Fibroblast of gingiva (primary cell): Measurements from ENCODE around the gene PHF21A.
A peak's percentile ranks its signal among the peaks of the same experiment; 100 is the strongest.
"Not testable (repeated sequence)": the region's sequence is repeated elsewhere in the genome, so short reads cannot be mapped to it uniquely, and the experiment has no call there.

Experiments
- DNase-seq: peaks from one replicate; pipeline ENCODE4 v3.0.0-alpha.2; 2011; ENCODE audit warnings: low read depth

The PHF21A gene

DNA sequence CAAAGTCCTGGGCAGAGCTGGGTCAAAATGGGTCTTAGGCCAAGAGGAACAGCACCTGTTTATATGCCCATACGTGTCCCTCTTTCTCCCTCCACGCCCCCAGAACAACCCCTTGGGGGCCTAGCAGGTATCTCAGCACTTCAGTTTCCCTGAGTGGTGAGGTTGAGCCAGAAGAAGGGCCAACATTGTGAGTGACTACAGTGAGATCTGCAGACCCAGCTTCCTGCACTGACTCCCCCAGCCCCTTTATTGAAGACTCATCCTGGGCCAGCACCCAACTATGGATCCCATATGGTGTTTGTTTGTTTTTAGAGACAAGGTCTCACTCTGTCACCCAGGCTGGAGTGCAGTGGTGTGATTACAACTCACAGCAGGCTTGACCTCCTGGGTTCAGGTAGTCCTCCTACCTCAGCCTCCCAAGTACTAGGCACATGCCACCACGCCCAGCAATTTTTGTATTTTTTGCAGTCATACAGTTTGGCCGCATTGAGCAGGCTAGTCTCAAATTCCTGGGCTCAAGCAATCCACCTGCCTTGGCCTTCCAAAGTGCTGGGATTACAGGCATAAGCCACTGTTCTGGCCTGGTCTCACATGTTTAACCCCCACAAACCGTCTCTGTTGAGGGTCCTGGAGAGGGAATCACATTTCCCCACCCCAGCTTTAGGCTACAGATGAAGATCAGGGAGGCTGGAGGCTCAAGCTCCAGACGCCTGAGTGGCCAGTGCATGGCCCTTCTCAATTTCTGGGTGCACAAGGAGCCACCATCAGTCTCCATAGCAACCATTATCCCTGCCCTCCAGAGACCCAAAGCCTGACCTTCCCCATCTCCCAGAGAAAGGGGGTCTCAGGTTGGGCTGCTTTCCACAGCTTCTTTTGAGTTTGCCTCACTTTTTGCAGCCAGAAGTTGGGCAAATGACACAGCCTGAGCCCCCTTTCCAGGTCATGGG, 200.4 kb downstream of the PHF21A start:
- no peak for DNase-seq

DNA sequence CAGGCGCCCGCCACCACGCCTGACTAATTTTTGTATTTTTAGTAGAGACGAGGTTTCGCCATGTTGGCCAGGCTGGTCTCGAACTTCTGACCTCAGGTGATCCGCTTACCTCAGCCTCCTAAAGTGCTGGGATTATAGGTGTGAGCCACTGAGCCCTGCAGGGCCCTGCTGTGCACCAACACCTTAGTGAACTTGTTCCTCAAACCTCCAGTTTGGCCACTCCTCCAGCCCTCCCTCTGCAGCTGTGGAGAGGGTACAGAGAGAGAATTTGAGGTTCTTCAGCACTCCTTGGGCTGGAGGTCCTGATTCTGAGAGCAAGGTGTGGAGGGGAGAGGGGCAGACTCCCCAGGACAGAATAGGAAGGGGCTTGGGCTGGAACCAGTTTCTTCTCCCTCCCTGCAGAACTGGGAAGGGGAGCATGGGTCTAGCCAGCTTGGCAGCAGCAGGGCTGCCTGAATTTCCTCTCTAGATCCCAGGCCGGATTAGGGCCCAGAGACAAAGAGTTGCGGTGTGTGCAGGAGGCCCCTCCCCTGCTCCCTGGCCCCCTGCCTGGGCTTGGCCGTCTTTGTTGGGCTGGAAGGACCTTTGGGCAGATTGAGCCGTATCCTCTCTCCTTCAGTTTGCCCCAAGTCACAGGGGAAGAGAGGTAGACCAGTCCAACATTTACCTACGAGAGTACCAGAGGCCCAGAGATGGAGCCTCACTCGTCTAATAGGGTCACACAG, 201.3 kb downstream of the PHF21A start:
- no peak for DNase-seq

DNA sequence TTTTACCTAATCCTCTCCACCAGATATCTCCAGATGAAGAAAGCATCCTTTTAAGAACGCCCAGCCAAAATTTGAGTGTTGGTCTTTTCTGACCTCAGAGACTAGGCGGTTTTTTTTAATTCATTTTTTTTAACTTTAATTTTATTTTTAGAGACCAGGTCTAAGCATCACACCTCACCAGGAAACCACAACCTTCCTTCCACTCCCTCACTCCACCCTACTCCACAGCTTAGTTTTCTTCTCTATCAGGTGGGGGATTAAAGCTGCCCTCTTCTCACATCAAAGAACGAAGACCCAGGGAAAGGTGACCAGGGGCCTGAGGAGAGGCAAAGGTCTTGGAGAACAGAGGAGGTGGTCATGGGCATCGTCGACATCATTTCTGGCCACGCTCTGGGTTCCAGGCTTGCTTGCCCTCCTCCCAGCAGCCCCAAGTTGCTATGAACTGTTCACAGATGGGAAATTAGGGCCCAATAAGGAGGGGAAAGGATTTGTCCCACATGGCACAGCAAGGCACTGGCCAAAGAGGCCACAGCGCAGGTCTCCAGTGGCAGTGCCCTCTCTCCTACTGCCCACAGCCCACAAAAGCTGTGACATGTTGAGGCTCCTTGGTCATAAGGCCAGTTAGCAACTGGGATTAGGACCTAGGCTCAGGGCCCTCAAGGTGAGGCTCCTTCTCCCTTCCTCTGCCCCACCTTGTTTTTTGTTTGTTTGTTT, 202.1 kb downstream of the PHF21A start:
- DNase-seq: no peak

DNA sequence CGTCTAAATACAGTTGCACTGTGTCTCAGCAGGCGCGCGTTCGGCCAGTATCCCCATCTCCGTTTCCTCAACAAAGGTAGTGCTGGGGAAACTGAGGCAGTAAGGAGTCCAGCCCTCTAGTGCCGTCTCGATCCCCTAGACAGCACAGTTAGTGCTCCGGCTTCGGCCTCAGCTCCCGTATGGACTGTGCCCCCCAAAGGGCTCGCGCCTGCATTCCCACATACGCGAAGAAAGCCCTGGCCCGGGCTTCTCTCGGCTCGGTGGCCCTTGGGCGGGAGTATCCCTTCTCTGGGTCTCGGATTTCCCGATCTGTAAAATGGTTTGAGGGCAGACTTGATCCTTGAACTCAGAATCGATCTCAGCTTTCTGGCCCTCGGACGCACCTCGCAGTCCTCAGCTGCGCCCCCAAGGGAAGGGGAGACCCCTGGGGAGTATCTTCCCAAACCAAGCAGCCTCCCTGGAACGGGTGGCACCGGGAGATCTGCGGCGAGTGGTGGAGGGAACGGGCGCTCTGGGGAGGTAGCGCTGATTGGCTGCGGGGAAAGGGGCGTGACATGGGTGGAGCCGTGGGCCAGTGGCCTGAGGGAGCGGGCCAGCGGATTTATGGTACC, 202.8 kb downstream of the PHF21A start:
- DNase-seq: peak; percentile 62

DNA sequence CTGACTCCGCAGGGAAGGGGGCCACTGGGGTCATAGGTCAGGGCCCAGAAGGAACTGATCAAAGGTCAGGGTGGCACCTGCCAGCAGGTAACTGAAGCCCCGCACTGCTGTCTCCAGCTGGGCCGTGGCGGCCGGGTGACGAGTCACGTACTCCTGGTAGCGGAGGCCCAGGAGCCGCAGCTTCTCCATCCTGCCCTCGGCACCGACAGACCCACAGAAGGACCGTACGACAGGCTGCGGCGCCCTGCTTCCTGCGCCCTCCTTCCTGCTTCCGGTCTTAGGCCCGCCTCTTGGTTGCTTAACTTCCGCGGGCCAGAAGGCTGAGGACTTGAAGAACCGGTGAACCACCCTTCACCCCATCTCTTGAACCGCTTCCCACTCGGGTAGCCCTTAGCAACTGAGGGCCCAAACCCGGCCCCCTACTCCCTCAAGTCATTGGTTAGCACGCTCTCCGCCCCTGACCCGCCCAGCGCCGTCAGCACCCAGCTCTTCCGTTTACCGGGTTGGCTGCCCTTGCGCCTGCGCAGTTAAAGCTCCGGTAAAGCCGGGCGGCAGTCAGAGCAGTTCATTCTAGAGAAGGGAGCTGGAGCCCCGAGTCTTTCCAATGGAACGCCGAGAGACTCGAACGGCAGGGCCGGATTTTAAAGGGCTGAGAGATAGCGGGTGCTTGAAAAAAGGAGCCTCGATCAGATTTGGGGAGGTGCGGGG, 203.5 kb downstream of the PHF21A start, which contains the start of gene PEX16:
TSS of gene PEX16 (minus strand) at position 255 of the 708 bp plus-strand sequence. CDS start at position 189, 66 bp downstream.
- DNase-seq: peak; percentile 100

DNA sequence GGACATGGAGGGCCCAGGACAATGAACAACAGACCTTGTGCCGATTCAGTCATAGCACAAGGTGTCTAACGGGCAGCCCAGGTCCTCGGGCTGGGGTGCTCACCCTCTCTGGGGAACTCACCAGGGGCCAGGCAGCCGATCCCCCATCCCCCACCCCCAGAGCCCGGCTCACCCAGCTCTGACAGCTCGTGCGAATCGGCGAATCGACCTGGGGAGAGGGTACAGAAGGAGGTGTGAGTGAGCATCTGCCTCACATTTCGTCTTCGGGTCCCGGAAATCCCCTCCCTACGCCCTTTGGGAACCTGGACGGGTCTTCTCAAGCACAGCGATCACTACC, 204.0 kb downstream of the PHF21A start:
- no peak for DNase-seq

DNA sequence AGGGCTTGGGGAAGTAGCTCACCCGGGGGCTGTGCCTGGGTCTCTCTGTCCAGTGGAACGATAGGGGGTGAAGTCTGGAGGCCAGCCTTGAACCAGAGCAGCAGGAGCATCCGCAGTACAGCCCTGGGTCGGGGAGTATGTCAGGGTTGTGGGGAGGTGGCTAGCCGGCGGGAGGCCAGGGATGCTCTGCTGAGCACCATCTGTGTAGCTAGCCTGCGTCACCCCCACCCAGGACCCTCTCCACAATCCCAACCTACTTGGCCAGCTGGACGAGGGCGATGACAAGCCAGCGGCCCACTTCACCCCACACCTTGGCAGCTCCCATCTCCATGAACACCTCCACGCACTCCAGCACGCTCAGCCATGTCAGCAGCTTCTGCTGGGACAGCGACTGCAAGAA, 205.8 kb downstream of the PHF21A start:
- DNase-seq: no peak

DNA sequence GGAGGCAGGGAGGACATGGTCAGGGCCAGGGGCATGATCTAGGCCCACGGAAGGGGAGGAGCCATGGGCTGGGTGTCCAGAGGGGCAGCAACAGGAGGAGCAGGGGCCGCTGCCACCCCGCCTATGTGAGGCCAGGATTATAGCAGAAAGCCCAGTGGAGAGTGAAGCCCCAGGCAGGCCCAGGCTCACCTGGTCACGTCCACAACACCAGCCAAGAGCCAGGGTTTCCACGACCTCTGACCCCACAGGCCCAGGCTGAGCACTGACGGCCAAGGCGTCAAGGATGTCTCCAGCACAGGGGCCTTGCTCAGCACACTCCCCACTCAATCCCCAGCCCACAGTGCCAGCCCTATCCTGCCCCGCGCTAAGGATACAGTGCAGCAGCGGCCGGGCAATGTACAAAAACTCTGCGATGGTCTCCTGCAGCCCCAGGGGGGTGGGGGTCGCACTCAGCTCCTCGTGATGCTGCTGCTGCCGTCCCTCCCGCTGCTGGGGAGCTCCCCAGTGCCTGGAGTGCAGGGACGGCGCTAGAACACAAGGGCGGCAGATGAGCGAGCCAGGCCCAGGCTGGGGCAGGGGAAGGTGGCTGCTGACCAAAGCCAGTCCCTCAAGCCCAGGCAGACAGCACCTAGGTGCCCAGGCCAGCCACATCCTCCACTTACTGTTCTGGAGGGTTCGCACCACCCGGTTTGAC, 207.2 kb downstream of the PHF21A start:
- no peak for DNase-seq

DNA sequence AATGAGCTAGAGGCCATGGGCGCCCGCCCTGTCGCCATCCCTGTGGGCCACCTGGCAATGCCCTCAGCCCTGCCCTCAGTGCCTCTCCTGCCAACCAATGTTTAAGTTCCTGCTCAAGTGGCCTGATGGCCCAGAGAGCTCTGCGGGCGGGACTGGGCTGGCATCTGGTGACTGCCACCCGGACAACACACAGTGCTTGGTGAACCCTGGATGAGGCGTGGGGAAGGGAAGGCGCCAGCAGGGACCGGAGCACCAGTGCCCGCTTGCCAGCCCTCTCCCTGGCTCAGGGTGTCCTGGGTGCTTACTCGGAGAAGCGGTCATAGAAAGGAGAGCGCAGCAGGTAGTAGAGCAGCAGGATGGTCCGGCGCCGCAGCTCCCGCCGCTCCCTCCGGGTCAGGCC, 207.7 kb downstream of the PHF21A start:
- no peak for DNase-seq

DNA sequence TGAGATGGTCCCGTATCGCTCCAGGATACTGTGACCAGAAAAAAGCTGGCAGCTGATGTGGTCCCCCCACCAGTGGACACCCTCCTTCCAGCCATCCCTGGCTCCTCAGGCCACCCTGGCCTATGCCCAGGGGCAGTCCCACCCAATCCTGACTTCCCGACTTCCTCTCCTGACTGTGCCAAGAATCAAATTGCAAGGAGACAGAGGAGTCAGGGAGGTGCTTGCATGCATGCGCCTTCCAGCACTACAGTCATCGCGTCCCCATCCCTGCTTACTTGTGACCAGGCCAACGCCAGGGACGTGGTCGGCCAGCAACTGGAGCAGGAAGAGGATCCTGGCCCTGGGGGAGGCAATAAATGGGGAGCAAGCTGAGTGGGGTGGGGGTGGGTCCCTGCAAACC, 210.6 kb downstream of the PHF21A start:
- DNase-seq: no peak

DNA sequence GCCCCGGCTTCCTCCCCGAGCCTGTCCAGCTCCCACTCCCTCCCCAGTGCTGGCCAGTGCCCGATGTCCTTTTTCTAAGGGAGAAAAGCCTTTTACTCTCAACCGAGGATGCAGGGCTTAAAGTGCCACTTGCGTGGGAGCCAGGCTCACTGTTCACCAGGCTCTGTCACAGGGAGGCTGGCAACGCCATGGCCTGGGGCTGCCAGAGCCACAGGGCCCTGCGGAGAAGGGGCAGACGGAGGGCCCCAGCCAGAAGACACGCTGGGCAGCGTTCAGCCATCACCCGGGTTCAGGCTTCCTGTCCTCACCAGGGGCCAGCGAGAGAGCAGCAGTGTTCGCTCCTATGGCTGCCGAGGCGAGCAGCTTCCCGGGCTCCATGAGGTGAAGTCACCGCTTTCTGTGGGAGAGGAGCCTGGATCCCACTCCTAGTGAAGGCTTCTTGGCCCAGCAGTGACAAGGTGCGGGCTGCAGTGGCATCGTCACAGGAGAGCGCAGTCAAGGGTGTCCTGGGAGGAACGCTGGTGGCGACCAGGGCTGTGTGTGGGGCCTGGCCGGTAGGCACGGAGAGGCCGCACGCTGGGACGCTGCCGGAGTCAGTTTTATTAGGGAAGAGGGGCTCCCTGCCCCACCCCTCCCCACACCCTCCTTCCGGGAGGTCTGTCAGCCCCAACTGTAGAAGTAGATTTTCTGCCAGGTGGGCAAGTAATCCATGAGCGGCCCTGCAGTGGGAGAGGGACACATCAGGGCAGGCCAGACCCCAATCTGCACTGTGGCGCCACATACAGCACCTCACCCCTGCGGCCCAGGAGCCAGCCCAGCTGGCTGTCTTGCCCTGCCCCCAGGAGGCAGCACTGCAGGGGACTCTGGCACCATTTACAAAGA, 211.4 kb downstream of the PHF21A start:
- no peak for DNase-seq

DNA sequence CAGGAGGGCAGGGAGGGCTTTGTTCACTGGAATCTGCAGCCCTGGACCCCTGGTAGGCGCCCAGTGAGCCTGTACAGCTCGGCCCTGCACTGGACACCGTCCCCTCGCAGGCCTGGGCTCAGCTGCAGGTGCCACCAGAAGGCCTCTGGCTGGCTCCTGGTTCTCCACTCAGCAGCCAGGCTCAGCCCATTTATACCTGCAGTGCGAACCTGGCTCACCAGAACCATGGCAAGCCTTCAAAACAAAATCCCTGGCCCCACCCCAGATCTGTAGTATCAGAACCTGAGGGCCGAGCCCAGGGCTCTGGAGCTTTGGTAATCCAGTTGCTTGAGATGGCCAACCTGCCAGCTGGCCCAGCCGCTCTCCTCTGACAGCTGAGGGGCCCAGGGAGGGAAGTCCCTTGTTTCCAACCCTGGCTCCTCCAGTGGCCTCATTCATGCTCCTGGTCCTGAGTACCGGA, 213.3 kb downstream of the PHF21A start:
- DNase-seq: no peak

DNA sequence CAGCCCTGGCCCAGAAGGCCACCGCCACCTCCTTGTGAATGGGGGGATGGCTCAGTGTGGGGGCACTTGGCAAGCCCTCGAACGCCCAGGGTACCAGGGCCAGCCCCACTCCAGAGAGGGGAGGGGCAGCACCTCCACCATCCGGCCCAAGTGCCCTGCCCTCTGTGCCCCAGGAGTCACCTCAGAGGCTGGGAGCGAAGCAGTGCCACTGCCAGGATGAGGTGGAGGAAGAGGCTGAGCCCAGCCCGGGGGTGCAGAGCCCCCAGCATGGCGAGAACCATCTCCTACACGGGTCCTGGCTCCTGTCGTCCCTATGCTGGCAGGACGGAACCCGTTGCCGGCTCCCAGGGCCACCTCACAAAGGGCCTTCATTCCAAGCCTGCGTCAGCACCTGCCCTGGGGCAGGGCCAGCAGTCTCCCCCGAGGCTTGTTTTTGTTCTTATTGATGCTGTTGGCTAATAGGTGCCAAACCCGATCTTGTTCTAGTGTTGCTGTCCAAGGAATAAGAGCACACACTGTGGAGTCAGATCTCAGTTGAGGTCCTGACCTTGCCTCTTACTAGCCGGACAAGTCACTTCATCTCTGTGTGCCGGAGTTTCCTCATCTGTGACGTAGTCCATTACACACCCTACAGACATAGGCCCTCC, 214.2 kb downstream of the PHF21A start, which contains the start of gene FREY1:
TSS of gene FREY1 (minus strand) at position 307 of the 647 bp plus-strand sequence. CDS start at position 281, 26 bp downstream.
- peak; percentile 22 for DNase-seq

DNA sequence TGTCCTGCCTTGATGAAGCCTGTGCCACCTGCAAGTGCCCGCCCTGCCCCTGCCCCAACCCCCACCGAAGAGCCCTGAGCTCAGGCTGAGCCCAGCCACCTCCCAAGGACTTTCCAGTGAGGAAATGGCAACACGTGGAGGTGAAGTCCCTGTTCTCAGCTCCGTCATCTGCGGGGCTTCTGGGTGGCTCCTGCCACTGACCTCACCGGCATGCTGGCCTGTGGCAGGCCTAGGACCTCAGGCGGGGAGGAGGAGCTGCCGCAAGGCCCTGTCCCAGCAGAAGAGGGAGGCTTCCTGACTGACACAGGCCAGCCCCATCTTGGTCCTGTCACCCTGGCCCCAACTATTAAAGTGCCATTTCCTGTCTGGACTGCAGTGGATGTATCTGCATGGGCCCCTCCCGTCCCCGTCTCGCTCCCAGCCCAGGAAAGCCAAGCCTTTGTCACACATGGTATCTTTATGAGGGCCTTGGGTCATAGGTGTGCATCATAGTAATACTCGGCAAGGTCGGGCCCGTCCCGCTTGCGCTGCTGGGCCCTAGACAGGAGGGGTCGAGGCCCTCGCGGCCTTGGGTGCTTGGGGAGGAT, 215.1 kb downstream of the PHF21A start:
- DNase-seq: no peak

DNA sequence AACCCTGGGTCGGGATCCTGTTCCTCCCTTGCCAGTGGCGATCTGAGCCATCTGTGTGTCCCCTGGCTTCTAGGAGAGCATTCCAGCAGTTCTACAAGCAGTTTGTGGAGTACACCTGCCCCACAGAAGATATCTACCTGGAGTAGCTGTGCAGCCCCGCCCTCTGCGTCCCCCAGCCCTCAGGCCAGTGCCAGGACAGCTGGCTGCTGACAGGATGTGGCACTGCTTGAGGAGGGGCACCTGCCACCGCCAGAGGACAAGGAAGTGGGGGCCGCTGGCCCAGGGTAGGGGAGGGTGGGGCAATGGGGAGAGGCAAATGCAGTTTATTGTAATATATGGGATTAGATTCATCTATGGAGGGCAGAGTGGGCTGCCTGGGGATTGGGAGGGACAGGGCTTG, 215.7 kb downstream of the PHF21A start:
- not testable (repeated sequence) for DNase-seq

DNA sequence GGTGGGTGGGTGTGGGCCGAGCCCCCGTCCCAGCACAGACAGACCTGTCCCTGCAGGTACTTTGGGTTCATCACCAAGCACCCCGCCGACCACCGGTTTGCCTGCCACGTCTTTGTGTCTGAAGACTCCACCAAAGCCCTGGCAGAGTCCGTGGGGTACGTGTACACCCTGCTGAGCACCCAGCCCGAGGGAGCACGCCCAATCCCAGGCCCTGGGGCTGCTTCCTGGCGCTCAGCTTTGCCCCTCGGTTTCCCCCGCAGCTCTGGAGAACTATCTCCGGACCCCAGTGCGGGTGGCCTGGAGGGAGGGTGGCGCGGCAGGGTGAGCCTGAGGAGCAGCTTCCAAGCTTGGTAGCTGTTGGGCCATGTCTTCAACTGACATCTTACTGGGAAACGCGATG, 216.2 kb downstream of the PHF21A start:
- no peak for DNase-seq

DNA sequence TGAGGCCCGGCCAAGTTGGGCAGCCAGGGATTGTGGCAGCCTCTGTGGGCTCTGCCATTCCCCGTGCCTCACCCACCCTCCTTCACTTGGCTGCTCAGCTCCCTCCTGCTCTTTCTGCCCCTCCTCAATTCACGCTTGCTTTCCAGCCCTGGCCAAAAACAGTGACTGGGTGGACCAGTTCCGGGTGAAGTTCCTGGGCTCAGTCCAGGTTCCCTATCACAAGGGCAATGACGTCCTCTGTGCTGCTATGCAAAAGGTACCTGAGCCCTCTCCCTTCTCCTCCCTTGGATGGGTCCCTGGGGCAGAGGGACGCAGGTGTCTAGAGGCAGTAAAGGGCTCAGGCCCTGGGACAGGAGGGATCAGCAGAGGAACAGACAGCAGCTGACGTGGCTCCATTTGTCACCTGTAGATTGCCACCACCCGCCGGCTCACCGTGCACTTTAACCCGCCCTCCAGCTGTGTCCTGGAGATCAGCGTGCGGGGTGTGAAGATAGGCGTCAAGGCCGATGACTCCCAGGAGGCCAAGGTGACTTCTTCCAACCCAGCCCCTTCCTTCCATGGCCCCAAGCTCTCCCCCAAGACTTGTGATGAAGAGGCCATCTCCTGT, 216.8 kb downstream of the PHF21A start:
- DNase-seq: no peak
